ENCODE measurements around the gene BRAT1. TPM values are rescaled to one million over a fixed set of nuclear protein-coding genes. Genes with fewer than 3 reads are reported as not detected.

BRAT1 gene
- total and polyA plus RNA-seq, 5 donors: 15.4 to 19.0 (median 16.5) TPM

DNA sequence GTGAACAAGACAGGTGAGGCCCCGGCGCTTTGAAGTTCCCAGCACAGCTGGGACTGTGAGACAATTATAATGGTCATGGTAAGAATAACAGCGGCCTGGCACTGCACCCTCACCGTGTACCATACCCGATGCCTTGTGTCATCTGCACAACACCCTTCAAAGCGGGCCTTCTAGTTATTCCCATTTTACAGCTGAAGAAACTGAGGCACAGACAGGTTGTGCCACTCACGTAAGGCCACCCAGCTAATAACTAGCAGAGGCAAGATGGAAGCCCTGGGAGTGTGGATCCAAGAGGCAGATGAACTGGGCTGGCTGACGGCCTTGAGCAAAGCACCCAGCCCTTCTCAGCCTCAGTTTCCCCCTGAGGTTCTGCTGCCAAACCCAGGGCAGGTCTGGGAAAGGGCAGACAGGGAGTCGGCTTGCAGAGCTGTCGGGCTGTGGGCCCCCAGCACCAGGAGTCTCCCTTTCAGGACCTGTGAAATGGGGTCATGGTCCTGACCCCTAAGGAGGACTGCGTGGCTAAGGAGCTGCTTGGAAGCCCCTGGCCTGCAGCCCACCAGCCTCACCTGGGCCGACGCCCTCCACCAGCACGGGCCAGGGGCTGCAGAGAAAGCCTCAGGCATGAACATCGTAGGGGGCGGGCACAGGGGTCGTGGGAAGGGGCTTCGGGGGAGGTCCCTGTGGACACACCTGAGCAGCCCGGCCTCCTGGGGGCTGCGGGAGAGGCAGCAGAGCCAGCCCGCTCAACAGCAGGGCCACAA lies 51.0 kb downstream of the BRAT1 start:
- 91% methylated on average over 21 of the region's 21 CpGs for WGBS
- ATAC-seq (no peak), DNase-seq (peak in 2 of 3 donors; percentile 48 to 49)
- Histone ChIP-seq H3K27me3 (ENCODE audit: control insufficient read depth, insufficient read depth) (no peaks in the 10 kb centered on the region), H3K4me1 (ENCODE audit: control insufficient read depth, insufficient read depth, low read length) (no peaks in the 10 kb centered on the region), H3K27ac (ENCODE audit: low read length) (no peak overlapping the region), H3K9me3 (ENCODE audit: control insufficient read depth, low read length) (no peaks in the 10 kb centered on the region), H3K4me3 (ENCODE audit: low read length) (no peak overlapping the region)
- intact Hi-C loops (cut with DNase I): no loop called here

DNA sequence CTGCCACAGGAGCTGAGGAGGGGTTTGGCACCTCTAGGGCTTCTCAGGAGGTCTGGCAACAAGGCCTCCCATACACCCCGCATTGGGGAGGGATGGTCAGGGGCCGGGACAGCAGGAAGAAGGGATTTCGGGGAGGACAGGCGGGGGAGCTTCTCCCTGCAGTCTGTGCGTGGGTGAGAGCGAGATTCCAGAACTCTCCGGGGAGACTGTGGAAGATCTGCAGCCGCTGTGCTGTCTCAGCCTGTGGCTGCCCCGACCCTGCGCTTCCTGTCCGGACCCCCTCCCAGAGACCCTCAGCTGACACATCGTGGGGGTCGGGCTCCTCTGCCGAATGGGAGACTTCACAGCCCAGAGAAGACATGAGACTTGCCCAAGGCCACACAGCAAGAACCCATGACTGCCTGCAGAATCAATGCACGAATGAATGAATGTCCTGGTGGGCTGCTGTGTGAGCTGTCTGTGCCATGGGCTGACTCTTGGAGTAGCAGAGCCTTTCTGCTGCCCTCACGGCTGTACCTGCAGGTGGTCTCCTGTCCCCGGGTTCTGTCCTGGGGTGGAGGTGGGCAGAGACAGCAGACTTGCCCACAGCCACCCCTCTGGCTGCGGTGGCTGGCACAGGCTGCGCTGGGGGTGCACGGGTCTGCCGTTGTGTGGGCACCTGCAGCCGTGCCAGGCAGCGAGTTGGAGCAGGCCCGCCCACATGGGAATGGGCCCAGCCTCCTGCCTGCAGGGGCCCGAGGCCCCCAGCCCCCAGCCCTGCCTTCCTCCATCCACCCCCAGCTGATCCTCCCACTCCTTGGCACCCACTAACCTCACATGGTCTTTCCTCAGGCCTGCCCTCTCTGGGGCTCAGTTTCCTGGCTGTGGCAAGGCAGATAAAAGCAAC lies 52.0 kb downstream of the BRAT1 start:
- no peak overlapping the region for H3K4me3 ChIP-seq (ENCODE audit: low read length)
- 66% methylated on average over 25 of the region's 25 CpGs for WGBS
- H3K27me3 ChIP-seq (ENCODE audit: control insufficient read depth, insufficient read depth): no peaks in the 10 kb centered on the region
- H3K9me3 ChIP-seq (ENCODE audit: control insufficient read depth, low read length): no peaks in the 10 kb centered on the region
- ATAC-seq (no peak), DNase-seq (peak in 2 of 3 donors; percentile 34 to 37)
- intact Hi-C loops (cut with DNase I): no loop called here
- H3K4me1 ChIP-seq (ENCODE audit: control insufficient read depth, insufficient read depth, low read length): no peaks in the 10 kb centered on the region
- no peak overlapping the region for H3K27ac ChIP-seq (ENCODE audit: low read length)

DNA sequence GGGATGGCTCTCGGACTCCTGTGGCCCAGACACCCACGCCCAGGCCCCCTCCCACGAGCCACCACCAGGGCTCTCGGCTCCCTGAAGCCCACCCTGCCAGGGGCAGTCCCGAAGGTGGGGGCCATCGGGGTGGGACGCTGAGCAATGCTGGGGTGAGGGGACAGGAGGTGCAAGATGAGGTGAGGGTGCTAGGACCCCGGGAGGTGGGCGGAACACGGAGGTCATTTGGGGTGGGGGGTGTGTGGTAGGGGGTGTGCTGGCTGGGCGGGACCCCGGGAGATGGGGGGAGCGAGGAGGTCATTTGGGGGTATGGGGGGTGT lies 52.7 kb downstream of the BRAT1 start:
- H3K27me3 ChIP-seq (ENCODE audit: control insufficient read depth, insufficient read depth): no peaks in the 10 kb centered on the region
- WGBS: 67% methylated on average over 13 of the region's 13 CpGs
- H3K4me3 ChIP-seq (ENCODE audit: low read length): no peak overlapping the region
- H3K9me3 ChIP-seq (ENCODE audit: control insufficient read depth, low read length): no peaks in the 10 kb centered on the region
- intact Hi-C loops (cut with DNase I): no loop called here
- ATAC-seq (no peak), DNase-seq (peak in 2 of 3 donors; percentile 40 to 59)
- no peaks in the 10 kb centered on the region for H3K4me1 ChIP-seq (ENCODE audit: control insufficient read depth, insufficient read depth, low read length)
- H3K27ac ChIP-seq (ENCODE audit: low read length): no peak overlapping the region

DNA sequence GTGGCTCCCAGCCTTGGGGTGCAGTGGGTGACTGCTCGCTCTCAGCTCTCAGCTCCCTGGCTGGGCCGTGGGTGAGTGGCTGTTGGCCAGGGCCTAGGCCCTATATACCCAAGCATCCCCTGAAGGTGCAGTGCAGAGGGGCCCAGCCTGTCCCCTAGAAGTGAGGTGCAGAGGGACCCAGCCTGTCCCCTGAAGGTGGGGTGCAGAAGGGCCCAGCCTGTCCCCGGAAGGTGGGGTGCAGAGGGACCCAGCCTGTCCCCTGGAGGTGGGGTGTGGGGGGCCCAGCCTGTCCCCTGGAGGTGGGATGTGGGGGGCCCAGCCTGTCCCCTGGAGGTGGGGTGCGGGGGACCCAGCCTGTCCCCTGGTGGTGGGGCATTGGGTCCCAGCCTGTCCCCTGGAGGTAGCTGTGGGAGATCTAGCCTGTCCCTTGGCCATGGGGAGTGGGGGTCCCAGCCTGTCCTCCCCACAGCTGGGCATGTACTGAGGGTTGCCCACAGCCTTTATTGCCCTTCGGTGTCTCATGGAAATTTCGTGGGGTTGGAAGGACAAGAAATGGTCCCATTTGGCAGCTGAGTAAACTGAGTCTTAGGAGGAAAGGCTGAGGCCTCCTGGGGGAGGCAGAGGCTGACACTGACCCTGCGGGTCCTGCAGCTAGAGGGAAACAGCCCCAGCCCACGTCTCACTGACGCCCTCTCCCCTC lies 53.2 kb downstream of the BRAT1 start:
- Histone ChIP-seq H3K27me3 (ENCODE audit: control insufficient read depth, insufficient read depth) (no peaks in the 10 kb centered on the region), H3K4me3 (ENCODE audit: low read length) (no peak overlapping the region), H3K9me3 (ENCODE audit: control insufficient read depth, low read length) (no peaks in the 10 kb centered on the region), H3K27ac (ENCODE audit: low read length) (no peak overlapping the region), H3K4me1 (ENCODE audit: control insufficient read depth, insufficient read depth, low read length) (no peaks in the 10 kb centered on the region)
- no peak for ATAC-seq
- WGBS: 91% methylated on average over 9 of the region's 9 CpGs
- intact Hi-C loops (cut with DNase I): no loop called here
- DNase-seq: peak in 2 of 3 donors; percentile 35 to 48

DNA sequence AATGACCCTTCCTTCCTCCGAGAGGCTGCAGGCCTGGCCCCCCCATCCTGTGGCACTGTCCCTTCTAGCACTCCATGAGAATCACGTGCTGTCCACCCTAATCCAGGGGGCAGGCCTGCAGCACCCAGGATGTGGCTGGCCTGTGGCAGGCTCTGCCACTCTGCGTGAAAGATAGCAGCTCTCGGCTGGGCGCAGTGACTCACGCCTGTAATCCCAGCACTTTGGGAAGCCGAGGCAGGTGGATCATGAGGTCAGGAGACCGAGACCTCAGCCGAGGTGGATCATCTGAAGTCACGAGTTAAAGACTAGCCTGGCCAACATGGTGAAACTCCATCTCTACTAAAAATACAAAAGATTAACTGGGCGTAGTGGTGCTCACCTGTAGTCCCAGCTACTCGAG lies 54.6 kb downstream of the BRAT1 start:
- ATAC-seq (no peak), DNase-seq (peak in 1 of 3 donors; percentile 43)
- no peaks in the 10 kb centered on the region for H3K4me1 ChIP-seq (ENCODE audit: control insufficient read depth, insufficient read depth, low read length)
- no peaks in the 10 kb centered on the region for H3K27me3 ChIP-seq (ENCODE audit: control insufficient read depth, insufficient read depth)
- intact Hi-C loops (cut with DNase I): no loop called here
- no peaks in the 10 kb centered on the region for H3K9me3 ChIP-seq (ENCODE audit: control insufficient read depth, low read length)
- WGBS: 93% methylated on average over 12 of the region's 12 CpGs
- H3K4me3 ChIP-seq (ENCODE audit: low read length): no peak overlapping the region
- H3K27ac ChIP-seq (ENCODE audit: low read length): no peak overlapping the region

DNA sequence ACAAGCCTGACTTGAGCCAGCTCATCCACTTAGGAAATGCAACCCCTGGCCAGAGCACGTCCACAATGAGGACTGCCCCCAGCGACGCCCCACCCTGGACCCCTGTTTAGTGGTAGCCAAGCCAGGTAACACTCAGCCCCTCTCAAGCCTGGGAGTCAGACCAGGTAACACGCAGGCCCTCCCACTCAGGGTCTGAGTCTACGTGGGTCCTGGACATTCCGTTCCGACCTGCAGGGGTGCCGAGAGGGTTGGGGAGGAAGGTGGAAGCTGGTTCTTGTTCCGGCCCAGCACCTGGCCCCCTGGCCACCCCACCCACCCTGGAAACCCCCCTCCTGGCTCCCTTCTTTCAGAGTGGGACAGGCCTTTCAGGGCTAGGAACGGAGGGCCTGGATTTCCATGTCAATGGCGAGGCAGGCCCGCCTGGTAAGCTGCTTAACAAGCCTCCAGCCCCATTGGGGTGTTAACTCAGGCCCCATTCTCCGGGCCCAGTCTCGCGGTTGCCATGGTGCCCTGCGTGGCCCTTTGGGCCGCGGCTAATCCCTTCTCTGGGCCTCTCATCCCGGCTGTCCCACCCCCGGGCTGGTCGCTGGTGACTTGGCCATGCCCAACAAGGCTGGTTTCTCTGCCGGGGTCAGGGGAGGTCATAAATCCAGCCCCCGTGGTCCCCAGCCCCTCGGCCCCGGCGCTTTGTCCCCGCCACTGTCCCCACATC lies 55.4 kb downstream of the BRAT1 start:
- Histone ChIP-seq H3K27me3 (ENCODE audit: control insufficient read depth, insufficient read depth) (no peaks in the 10 kb centered on the region), H3K4me3 (ENCODE audit: low read length) (no peak overlapping the region), H3K9me3 (ENCODE audit: control insufficient read depth, low read length) (no peaks in the 10 kb centered on the region), H3K4me1 (ENCODE audit: control insufficient read depth, insufficient read depth, low read length) (no peaks in the 10 kb centered on the region), H3K27ac (ENCODE audit: low read length) (no peak overlapping the region)
- intact Hi-C loops (cut with DNase I): no loop called here
- DNase-seq (no peak), ATAC-seq (no peak)
- 90% methylated on average over 27 of the region's 27 CpGs for WGBS

DNA sequence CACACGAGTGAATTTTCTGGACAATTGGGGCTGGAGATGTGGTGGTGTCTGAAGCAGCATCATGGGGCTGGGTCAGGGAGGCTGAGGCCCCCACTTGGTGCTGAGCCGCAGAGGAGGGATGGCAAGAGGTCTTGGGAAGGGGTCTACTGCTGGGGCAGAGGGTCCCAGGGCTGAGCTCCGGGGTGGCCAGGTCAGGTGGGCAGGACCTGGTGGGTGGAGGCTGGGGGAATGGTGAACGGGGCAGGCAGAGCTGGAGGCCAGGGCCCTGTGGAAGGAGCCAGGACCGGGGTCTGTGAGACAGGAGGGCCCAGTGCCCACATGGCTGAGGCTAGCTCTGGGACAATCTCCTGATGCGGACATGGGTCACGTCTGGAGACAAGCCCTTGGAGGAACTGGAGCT lies 56.1 kb downstream of the BRAT1 start:
- intact Hi-C loops (cut with DNase I): no loop called here
- no peaks in the 10 kb centered on the region for H3K9me3 ChIP-seq (ENCODE audit: control insufficient read depth, low read length)
- H3K27me3 ChIP-seq (ENCODE audit: control insufficient read depth, insufficient read depth): no peaks in the 10 kb centered on the region
- H3K4me1 ChIP-seq (ENCODE audit: control insufficient read depth, insufficient read depth, low read length): no peaks in the 10 kb centered on the region
- ATAC-seq (no peak), DNase-seq (no peak)
- 82% methylated on average over 7 of the region's 7 CpGs for WGBS
- no peak overlapping the region for H3K27ac ChIP-seq (ENCODE audit: low read length)
- no peak overlapping the region for H3K4me3 ChIP-seq (ENCODE audit: low read length)

DNA sequence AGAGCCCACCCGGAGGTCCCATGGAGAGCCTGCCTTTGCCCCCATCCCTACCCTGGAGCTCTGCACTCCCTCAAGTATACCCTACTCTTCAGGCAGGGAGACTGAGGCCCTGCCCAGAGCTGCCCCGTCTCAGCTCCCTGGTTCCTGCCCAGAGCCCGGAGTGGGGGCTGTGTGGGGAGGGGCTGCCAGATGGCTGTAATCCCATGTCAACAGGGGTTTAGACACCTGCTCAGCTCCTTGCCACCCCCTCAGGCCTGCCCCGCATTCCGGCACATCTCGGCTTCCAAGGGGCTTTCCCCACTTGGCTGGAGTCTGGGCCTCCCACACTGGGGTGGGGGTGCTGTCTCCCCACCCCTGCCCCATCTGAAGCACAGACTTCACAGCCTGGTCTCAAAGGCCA lies 56.6 kb downstream of the BRAT1 start:
- no peak overlapping the region for H3K4me3 ChIP-seq (ENCODE audit: low read length)
- 77% methylated on average over 6 of the region's 6 CpGs for WGBS
- no peaks in the 10 kb centered on the region for H3K27me3 ChIP-seq (ENCODE audit: control insufficient read depth, insufficient read depth)
- no peak overlapping the region for H3K27ac ChIP-seq (ENCODE audit: low read length)
- intact Hi-C loops (cut with DNase I): no loop called here
- H3K9me3 ChIP-seq (ENCODE audit: control insufficient read depth, low read length): no peaks in the 10 kb centered on the region
- H3K4me1 ChIP-seq (ENCODE audit: control insufficient read depth, insufficient read depth, low read length): no peaks in the 10 kb centered on the region
- no peak for ATAC-seq
- DNase-seq: no peak

DNA sequence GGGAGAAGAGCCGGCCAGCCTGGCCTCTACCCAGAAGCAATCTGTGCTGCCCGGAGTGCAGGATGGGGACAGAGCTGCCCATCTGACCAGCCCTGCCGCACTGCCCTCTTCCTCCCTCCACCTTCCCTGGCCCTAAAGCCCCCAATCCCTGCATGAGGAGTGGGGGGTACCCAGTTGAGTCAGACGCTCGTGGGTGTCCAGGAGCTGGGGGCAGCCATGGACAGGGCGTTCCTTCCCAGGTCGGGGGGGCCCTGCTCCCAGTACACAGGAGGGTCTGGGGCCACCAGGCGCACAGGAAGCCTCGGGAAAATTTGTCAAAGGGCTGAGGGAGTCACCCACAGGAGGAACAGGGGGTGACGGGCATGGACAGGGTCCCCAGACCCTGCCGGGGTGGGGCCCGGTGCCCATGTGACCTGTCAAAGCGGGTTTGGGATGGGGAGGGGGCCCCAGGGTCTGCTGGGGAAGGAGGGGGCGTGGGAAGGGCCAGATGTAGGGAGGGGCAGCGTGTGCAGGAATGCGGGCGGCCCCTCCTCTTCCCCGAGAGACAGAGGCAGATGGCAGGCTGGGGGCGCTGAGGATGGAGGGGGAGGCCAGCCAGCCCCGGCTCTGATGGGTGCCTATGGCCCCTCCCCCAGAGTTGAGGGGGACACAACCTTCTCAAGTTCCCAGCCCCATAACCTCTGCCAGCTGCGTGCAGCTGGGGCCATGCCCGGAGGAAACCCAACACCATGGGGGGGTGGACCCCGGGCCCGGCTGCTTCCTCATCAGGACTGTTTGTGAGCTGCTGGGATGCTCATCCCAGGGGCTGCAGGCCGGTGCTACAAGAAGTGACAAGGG lies 57.6 kb downstream of the BRAT1 start:
- intact Hi-C loops (cut with DNase I): no loop called here
- Histone ChIP-seq H3K4me3 (ENCODE audit: low read length) (no peak overlapping the region), H3K27ac (ENCODE audit: low read length) (no peak overlapping the region), H3K4me1 (ENCODE audit: control insufficient read depth, insufficient read depth, low read length) (peaks cover 7% of the 10 kb centered on the region), H3K27me3 (ENCODE audit: control insufficient read depth, insufficient read depth) (no peaks in the 10 kb centered on the region), H3K9me3 (ENCODE audit: control insufficient read depth, low read length) (no peaks in the 10 kb centered on the region)
- DNase-seq (peak in 2 of 3 donors; percentile 54 to 72), ATAC-seq (no peak)
- 55% methylated on average over 25 of the region's 25 CpGs for WGBS

DNA sequence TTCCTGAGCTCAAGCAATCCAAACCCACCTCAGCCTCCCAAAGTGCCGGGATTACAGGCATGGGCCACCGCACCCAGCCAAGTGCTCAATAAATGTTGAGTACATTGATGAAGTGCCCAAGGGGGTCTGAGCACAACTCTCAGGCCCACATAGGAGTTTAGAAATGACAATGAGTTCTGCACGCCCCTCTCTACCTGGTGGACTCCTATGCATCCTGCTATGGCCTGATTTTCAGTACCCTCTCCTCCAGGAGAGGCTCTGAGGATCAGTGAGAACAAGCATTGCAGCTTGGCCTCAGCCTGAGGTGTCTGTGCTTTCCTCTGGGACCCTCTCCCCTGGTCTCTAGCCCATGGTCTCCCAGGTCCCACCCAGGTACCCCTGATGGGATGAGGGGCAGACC lies 58.3 kb downstream of the BRAT1 start:
- intact Hi-C loops (cut with DNase I): no loop called here
- Histone ChIP-seq H3K9me3 (ENCODE audit: control insufficient read depth, low read length) (no peaks in the 10 kb centered on the region), H3K27ac (ENCODE audit: low read length) (no peak overlapping the region), H3K4me1 (ENCODE audit: control insufficient read depth, insufficient read depth, low read length) (peaks cover 8% of the 10 kb centered on the region), H3K27me3 (ENCODE audit: control insufficient read depth, insufficient read depth) (no peaks in the 10 kb centered on the region), H3K4me3 (ENCODE audit: low read length) (no peak overlapping the region)
- WGBS: over 99% methylated on average over 3 of the region's 3 CpGs
- ATAC-seq: no peak
- DNase-seq: no peak
